Mesodermal cell (in vitro differentiated cells): Measurements from ENCODE around the gene COL16A1.

Experiments used
- H3K27ac ChIP-seq: 2 replicates; pipeline ENCODE4 v1.7.0; 2013; ENCODE audit warnings: mild to moderate bottlenecking, low read depth, low read length, moderate library complexity; ENCODE audit not compliant: severe bottlenecking
- H3K36me3 ChIP-seq: 2 replicates; pipeline ENCODE4 v1.7.1; 2013; ENCODE audit warnings: mild to moderate bottlenecking, low read length, moderate library complexity; ENCODE audit not compliant: control insufficient read depth, insufficient read depth
- H3K4me1 ChIP-seq: one replicate; pipeline ENCODE4 v1.7.1; 2013; ENCODE audit warnings: mild to moderate bottlenecking, low read length; ENCODE audit not compliant: insufficient read depth, control insufficient read depth, poor library complexity, severe bottlenecking
- H3K4me3 ChIP-seq: 2 replicates; pipeline ENCODE4 v1.7.0; 2013; ENCODE audit warnings: low read length, control low read depth, mild to moderate bottlenecking; ENCODE audit not compliant: insufficient read depth, poor library complexity, severe bottlenecking; ENCODE audit errors: extremely low read depth
- H3K9me3 ChIP-seq: 2 replicates; pipeline ENCODE4 v1.7.1; 2013; ENCODE audit warnings: mild to moderate bottlenecking, low read length, moderate library complexity; ENCODE audit not compliant: control insufficient read depth
- WGBS, 2 experiments: methylation state at CpG; one replicate each; pipeline ENCODE4 v1.1.5; 2013; ENCODE audit warnings: missing lambda C conversion rate in 2 of 2; ENCODE audit not compliant: insufficient coverage in 2 of 2; 5-methylcytosine and 5-hydroxymethylcytosine counted together

Gene COL16A1

DNA sequence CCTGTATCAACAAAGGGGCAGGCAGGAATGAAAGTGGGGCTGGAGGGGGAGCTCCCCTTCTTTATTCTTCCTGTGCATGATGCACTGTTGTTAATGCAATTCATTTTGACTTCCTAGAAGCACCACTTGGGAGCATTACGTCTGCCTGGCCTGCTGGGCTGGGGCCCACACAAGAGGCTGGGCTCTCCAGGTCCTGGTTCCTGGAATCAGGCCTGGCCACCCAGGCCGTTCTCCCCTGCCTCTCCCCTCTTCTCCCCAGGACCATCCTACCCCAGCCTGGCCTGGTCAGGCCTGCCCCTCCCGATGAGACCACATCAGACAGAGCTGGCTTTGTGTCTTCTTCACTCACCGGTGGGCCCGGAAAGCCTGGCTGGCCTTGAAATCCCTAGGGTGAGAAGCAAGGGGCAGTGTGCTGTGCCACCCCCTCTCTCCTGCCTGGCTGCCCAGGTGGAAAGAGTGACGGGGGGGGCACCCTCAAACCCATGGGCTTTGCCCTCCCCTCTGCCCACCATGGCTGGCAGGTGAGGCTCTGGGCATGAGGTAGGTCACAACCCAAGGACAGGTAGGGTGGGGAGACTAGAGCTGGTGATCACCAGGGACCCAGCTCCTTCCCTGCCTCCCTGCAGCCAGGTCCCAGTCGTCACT is 38.5 kb downstream of the COL16A1 start:
- 90 to 100% methylated on average over 6 to 7 of the region's 7 CpGs for WGBS, 2 experiments
- Histone ChIP-seq H3K36me3 (no peaks in the 10 kb centered on the region), H3K27ac (no peak overlapping the region), H3K4me1 (peaks cover 5% of the 10 kb centered on the region), H3K9me3 (no peaks in the 10 kb centered on the region), H3K4me3 (no peak overlapping the region)

- no peak overlapping the region for H3K4me3 ChIP-seq
- H3K9me3 ChIP-seq = no peaks in the 10 kb centered on the region
- WGBS, 2 experiments = 89 to 93% methylated on average over 8 to 9 of the region's 9 CpGs
- no peaks in the 10 kb centered on the region for H3K36me3 ChIP-seq
- peaks cover 7% of the 10 kb centered on the region for H3K4me1 ChIP-seq
- H3K27ac ChIP-seq = no peak overlapping the region
These were observed 39.3 kb downstream of the COL16A1 start for GRCh38 chr1:31664528-31664927.

GRCh38 chr1:31663622-31664452 is 40.0 kb downstream of the COL16A1 start:
- Histone ChIP-seq H3K4me1 (peaks cover 14% of the 10 kb centered on the region), H3K36me3 (no peaks in the 10 kb centered on the region), H3K4me3 (no peak overlapping the region), H3K27ac (no peak overlapping the region), H3K9me3 (no peaks in the 10 kb centered on the region)
- 38 to 50% methylated on average over 7 to 9 of the region's 9 CpGs for WGBS, 2 experiments

- Histone ChIP-seq H3K36me3 (no peaks in the 10 kb centered on the region), H3K4me3 (no peak overlapping the region), H3K27ac (no peak overlapping the region), H3K9me3 (no peaks in the 10 kb centered on the region), H3K4me1 (peaks cover 23% of the 10 kb centered on the region)
- 97 to 98% methylated on average over 6 to 10 of the region's 12 CpGs for WGBS, 2 experiments
These were observed 41.4 kb downstream of the COL16A1 start for GRCh38 chr1:31662463-31662862.

DNA sequence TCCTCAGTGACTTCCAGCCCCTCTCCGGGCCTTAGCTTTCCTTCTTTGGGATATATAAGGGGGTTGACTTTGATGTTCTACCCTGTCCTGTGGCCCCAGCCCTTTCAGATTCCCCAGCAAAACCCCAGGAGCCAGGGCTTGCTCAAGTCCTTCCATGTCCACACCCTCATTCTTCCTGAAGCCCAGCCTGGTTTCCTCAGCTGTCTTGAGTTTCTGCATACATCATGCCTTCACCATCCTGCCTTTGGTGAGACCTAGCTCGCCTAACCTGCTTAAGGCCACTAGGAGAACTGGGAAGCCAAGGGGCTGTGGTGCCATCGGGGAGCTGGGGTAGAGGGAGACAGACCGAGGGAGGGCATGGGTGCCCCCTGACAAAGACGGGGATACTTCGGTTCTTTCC is 42.0 kb downstream of the COL16A1 start:
- WGBS, 2 experiments = 92 to 100% methylated on average over 1 to 3 of the region's 6 CpGs
- Histone ChIP-seq H3K4me1 (peaks cover 23% of the 10 kb centered on the region), H3K36me3 (no peaks in the 10 kb centered on the region), H3K27ac (no peak overlapping the region), H3K9me3 (no peaks in the 10 kb centered on the region), H3K4me3 (no peak overlapping the region)

DNA sequence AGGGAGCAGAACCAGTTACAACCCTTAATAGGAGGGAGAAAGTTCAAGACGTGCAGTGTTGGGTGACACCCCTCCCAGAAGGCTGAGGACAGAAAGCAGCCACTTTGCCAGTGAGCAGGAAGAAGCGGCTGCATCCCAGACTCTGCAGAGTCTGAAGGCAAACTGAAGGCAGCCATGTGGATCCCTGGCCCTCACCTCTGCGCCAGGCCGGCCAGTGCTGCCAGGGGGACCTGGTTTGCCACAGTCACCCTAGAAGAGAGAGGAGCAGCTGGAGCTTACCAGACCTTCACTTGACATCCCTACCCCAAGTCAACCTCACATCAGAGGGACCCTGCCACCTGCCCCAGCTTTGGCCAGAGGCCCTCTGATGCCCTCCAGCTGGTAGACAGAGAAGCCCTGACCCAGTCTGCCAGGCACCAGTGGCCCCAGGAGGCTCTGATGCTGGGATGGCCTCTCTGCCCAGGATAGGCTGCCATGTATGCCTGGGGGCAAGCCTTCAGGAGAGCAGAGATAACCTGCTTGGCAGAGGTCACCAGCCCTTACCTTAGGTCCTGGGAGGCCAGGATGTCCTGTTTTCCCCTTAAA is 42.9 kb downstream of the COL16A1 start:
- Histone ChIP-seq H3K27ac (no peak overlapping the region), H3K4me1 (peaks cover 18% of the 10 kb centered on the region), H3K36me3 (no peaks in the 10 kb centered on the region), H3K9me3 (no peaks in the 10 kb centered on the region), H3K4me3 (no peak overlapping the region)
- WGBS, 2 experiments = 94 to 100% methylated on average over 3 to 4 of the region's 4 CpGs

DNA sequence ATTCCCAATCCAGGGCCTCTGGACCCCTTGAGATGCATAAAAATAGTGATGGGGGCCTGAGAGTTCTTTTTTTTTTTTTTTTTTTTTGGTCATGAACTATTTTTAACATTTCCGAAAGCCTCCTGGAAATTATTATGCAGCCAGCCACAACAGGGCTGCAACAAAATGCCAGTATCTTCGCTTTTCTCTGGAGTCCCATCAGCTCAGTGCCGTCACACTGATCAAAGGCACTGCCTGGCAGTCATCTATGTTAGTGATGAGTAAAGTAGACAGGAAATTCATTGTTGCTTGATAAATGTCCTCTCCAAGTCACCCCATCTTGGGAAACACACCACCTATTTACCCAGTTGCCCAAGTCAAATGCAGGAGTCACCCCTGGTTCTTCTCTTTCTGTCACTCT is 43.9 kb downstream of the COL16A1 start:
- H3K9me3 ChIP-seq = no peaks in the 10 kb centered on the region
- WGBS, 2 experiments = 50 to 63% methylated on average over 1 to 2 of the region's 3 CpGs
- H3K36me3 ChIP-seq = no peaks in the 10 kb centered on the region
- H3K27ac ChIP-seq = no peak overlapping the region
- H3K4me1 ChIP-seq = peaks cover 18% of the 10 kb centered on the region
- no peak overlapping the region for H3K4me3 ChIP-seq

DNA sequence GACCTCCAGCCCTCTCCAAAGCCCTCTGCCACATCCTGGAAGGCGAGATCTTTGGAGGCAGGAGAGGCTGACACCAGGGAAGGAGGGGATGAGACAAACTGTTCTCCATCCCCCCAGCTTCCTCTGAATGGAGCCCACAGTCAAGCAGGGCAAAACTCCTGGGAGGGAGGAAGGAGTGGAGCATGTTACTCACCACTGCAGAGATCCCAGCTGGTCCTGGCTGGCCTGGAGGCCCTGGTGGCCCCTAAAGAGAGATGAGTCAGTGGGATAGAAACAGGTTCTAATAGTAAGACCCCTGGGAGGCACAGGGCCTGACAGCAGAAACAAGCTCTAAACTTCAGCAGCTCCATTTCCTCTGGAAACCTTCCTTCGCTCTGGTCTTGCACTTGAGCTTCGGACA is 45.1 kb downstream of the COL16A1 start:
- WGBS, 2 experiments = 94% methylated on average over 3 of the region's 3 CpGs; no CpG with 5 or more reads in 1 of the 2 experiments
- Histone ChIP-seq H3K36me3 (no peaks in the 10 kb centered on the region), H3K9me3 (no peaks in the 10 kb centered on the region)

DNA sequence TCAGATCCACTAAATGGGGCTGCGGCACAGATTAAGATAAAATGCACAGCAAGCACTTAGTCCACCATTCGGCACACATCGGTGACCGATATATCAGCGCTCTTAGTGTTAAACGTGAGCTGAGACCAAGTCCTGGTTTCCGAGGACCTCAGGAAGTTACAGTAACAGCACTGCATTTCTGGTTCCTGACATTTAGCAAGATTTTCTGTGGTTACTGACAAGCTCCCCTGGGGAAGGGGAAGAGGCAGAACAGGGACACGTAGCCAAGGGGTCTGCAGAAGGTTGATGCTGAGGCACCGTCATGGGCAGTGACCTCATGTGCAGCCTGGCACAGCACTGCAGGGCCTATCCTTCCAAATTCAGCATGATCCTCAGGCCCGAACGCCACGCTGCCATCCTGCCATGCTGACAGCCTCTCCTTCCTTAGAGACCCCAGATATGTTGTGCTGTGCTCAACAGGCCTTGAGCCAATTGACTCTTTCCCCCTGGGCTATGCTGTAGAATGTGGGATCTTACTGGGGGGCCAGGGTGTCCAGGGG is 45.8 kb downstream of the COL16A1 start:
- peaks cover 18% of the 10 kb centered on the region for H3K4me1 ChIP-seq
- no peaks in the 10 kb centered on the region for H3K36me3 ChIP-seq
- H3K27ac ChIP-seq = peak overlapping the region; percentile 23
- WGBS, 2 experiments = 97 to 98% methylated on average over 12 of the region's 12 CpGs
- H3K9me3 ChIP-seq = no peaks in the 10 kb centered on the region
- no peak overlapping the region for H3K4me3 ChIP-seq

More for the DNA sequence above, 45.1 kb downstream of the COL16A1 start:
- H3K4me1 ChIP-seq = peaks cover 18% of the 10 kb centered on the region
- H3K27ac ChIP-seq = peak overlapping the region; percentile 59
- no peak overlapping the region for H3K4me3 ChIP-seq

DNA sequence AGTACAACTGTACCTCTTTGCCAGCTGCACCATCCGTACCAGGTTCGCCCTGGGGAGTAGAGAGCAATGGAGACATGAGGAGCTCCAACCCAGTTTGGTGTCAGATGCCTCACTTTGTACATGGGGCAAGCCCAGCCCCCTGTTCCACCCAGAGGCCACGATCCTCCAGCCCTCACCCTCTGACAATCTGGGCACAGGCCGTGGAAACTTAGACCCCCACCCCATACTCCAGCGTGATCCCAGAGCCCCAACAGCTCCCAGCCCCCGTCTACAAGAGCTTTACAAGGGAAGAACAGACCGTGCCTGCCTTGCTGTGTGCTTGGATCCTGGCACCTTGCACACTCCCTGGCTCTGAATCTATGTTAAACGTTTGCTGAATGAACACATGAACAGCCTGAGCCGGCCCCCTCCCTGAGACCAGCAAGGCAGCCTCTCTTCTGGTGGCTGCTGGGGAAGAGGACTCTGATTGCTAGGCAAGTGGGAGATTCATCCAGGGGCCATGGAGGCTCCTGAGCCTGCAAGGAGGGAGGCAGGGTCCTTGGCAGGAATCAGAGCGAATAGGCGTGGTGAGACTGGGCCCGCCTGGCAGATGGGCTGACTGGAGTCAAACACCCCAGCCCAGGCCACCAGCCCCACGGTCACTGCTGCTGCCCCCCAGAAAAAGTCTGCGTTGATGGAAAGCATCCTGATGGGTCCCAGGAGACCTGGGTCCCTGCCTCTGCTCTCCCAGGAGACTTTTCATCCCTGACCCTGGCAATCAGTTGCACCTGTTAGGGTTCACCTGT is 46.6 kb downstream of the COL16A1 start:
- H3K27ac ChIP-seq = no peak overlapping the region
- no peaks in the 10 kb centered on the region for H3K36me3 ChIP-seq
- WGBS, 2 experiments = 87 to 96% methylated on average over 13 to 14 of the region's 14 CpGs
- no peak overlapping the region for H3K4me3 ChIP-seq
- peaks cover 18% of the 10 kb centered on the region for H3K4me1 ChIP-seq
- no peaks in the 10 kb centered on the region for H3K9me3 ChIP-seq
